ENCODE results near the gene TNXB.

DNA sequence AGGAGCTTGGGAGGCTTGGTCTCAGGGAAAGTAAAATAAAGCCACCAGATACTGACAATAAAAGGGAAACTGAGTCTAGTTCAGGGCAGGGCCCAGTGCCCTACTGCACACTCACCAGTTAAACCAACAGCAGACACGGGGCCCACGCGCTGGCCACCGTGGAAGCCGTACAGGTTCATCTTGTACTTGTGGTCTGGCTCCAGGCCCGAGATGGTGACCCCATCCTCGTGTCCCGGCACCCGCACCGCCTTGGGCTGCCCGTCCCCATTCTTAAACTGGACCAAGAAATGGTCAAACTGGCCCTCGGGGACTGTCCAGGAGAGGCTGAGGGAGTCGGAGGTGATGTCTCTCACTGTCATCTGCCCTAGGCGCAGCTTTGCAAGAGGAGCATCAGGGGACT lies 44.4 kb downstream of the TNXB start:
- TF ChIP-seq, protein P1, sequence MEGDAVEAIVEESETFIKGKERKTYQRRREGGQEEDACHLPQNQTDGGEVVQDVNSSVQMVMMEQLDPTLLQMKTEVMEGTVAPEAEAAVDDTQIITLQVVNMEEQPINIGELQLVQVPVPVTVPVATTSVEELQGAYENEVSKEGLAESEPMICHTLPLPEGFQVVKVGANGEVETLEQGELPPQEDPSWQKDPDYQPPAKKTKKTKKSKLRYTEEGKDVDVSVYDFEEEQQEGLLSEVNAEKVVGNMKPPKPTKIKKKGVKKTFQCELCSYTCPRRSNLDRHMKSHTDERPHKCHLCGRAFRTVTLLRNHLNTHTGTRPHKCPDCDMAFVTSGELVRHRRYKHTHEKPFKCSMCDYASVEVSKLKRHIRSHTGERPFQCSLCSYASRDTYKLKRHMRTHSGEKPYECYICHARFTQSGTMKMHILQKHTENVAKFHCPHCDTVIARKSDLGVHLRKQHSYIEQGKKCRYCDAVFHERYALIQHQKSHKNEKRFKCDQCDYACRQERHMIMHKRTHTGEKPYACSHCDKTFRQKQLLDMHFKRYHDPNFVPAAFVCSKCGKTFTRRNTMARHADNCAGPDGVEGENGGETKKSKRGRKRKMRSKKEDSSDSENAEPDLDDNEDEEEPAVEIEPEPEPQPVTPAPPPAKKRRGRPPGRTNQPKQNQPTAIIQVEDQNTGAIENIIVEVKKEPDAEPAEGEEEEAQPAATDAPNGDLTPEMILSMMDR (IDR thresholded peaks at IDR 0.05; ENCODE audit: low read length), result no peak
- no peak for TF ChIP-seq EZH2 (IDR thresholded peaks at IDR 0.05; ENCODE audit: borderline replicate concordance, low read length)
